ENCODE data around the gene MCTP1. TPM values are rescaled to one million over a fixed set of nuclear protein-coding genes. Genes with fewer than 3 reads are reported as not detected.

The MCTP1 gene
- total and polyA plus RNA-seq, 2 of the 8 experiments (the other 6 are each of a cell fraction or from before 2014, with no cell fraction given): 0.56 to 3.4 TPM

DNA sequence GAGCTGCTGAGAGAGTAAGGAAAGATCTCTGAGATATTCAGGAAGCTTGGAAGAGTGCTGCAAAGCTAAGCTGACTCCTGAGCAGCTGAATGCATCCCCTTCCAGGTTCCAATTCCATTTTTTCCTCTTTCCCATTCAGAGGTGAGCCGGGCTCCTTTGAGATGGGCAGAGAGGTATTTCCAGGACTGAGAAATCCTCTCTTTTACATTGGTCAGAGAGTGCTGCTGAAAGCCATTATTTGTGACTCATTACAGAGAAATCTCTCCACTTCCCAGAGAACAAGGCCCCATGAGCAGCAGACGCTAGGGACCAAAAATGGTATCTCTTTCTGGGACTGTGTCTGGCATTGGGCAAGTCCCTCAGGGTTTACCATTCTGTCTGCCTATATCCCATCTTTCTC is 3.7 kb downstream of the MCTP1 start (continued):
- TF ChIP-seq, protein P1, sequence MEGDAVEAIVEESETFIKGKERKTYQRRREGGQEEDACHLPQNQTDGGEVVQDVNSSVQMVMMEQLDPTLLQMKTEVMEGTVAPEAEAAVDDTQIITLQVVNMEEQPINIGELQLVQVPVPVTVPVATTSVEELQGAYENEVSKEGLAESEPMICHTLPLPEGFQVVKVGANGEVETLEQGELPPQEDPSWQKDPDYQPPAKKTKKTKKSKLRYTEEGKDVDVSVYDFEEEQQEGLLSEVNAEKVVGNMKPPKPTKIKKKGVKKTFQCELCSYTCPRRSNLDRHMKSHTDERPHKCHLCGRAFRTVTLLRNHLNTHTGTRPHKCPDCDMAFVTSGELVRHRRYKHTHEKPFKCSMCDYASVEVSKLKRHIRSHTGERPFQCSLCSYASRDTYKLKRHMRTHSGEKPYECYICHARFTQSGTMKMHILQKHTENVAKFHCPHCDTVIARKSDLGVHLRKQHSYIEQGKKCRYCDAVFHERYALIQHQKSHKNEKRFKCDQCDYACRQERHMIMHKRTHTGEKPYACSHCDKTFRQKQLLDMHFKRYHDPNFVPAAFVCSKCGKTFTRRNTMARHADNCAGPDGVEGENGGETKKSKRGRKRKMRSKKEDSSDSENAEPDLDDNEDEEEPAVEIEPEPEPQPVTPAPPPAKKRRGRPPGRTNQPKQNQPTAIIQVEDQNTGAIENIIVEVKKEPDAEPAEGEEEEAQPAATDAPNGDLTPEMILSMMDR (IDR thresholded peaks at IDR 0.05; ENCODE audit: control extremely low read depth in 1 of 3, insufficient read depth in 1 of 3, low read depth in 1 of 3, low read length in 3 of 3): no peak
- TF ChIP-seq TBP (IDR thresholded peaks at IDR 0.05; ENCODE audit: low read depth, low read length): no peak
- TF ChIP-seq NRF1 (IDR thresholded peaks at IDR 0.05; ENCODE audit: low read depth, low read length): no peak
- TF ChIP-seq TEAD4 (IDR thresholded peaks at IDR 0.05; ENCODE audit: low read depth, low read length): peak; percentile 4; the same call in 1 of the 2 replicates
- TF ChIP-seq CHD1 (IDR thresholded peaks at IDR 0.05; ENCODE audit: low read depth, low read length): no peak
- TF ChIP-seq SIRT6 (IDR thresholded peaks at IDR 0.05; ENCODE audit: low read length): no peak
- TF ChIP-seq JUN (IDR thresholded peaks at IDR 0.05; ENCODE audit: low read depth, low read length): no peak
- no peak for TF ChIP-seq POLR2A (IDR thresholded peaks at IDR 0.05; ENCODE audit: control extremely low read depth in 1 of 2, low read depth in 2 of 2, low read length in 2 of 2)
- TF ChIP-seq, protein P2, sequence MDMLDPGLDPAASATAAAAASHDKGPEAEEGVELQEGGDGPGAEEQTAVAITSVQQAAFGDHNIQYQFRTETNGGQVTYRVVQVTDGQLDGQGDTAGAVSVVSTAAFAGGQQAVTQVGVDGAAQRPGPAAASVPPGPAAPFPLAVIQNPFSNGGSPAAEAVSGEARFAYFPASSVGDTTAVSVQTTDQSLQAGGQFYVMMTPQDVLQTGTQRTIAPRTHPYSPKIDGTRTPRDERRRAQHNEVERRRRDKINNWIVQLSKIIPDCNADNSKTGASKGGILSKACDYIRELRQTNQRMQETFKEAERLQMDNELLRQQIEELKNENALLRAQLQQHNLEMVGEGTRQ (IDR thresholded peaks at IDR 0.05; ENCODE audit: low read length): no peak
- no peak for TF ChIP-seq CEBPB (IDR thresholded peaks at IDR 0.05; ENCODE audit: low read depth, low read length)
- no peak for TF ChIP-seq SP4 (IDR thresholded peaks at IDR 0.05; ENCODE audit: low read length)
- TF ChIP-seq GABPA (IDR thresholded peaks at IDR 0.05; ENCODE audit: borderline replicate concordance, insufficient read depth, low read length): no peak
- TF ChIP-seq PHF8 (conservative IDR thresholded peaks at IDR 0.05; ENCODE audit: low read depth, low read length): no peak
- TF ChIP-seq JUND (IDR thresholded peaks at IDR 0.05; ENCODE audit: low read length): peak; percentile 80; the same call in 1 of the 2 replicates
- TF ChIP-seq RAD21 (IDR thresholded peaks at IDR 0.05 in 1 of 2, conservative IDR thresholded peaks at IDR 0.05 in 1 of 2; ENCODE audit: low read depth in 2 of 2, low read length in 2 of 2): peak in 1 of 2 experiments; percentile 16; a peak in 1 of 4 replicates
- no peak for TF ChIP-seq RBBP5 (IDR thresholded peaks at IDR 0.05; ENCODE audit: borderline replicate concordance, low read depth, low read length)
- no peak for TF ChIP-seq SIX5 (IDR thresholded peaks at IDR 0.05; ENCODE audit: low read depth, low read length)
- no peak for TF ChIP-seq KDM5A (IDR thresholded peaks at IDR 0.05; ENCODE audit: low read length)
- TF ChIP-seq BACH1 (IDR thresholded peaks at IDR 0.05; ENCODE audit: low read length): no peak
- no peak for TF ChIP-seq CBX8 (IDR thresholded peaks at IDR 0.05; ENCODE audit: borderline replicate concordance, low read depth, low read length)
- peak; percentile 96 for TF ChIP-seq SP1 (IDR thresholded peaks at IDR 0.05; ENCODE audit: low read depth, low read length)
- no peak for TF ChIP-seq SUZ12 (IDR thresholded peaks at IDR 0.05; ENCODE audit: low read length)
- no peak for TF ChIP-seq SAP30 (IDR thresholded peaks at IDR 0.05; ENCODE audit: insufficient read depth, insufficient replicate concordance, low read length)
- TF ChIP-seq RXRA (IDR thresholded peaks at IDR 0.05; ENCODE audit: insufficient read depth, low read depth, low read length): no peak

Measured in H1 (cell line).